Measurements from ENCODE around the gene GJD4. TPM values are rescaled to one million over a fixed set of nuclear protein-coding genes. Genes with fewer than 3 reads are reported as not detected.

The GJD4 gene
- total RNA-seq, 2 donors from 2014 or later: not detected

GRCh38 chr10:35585903-35586535, 19.1 kb upstream of the GJD4 start:
- no peak overlapping the region for H3K27ac Mint-ChIP-seq
- peaks cover 0 to 2% of the 10 kb centered on the region in 2 donors for H3K4me1 Mint-ChIP-seq (ENCODE audit: low read depth in 2 of 2)
- H3K9me3 Mint-ChIP-seq: peaks cover 2% of the 10 kb centered on the region
- H3K27me3 Mint-ChIP-seq: peaks cover 12 to 13% of the 10 kb centered on the region in 2 donors
- no peak overlapping the region for H3K4me3 Mint-ChIP-seq
- DNase-seq (ENCODE audit: low spot score): no peak
- ATAC-seq: no peak
- H3K36me3 Mint-ChIP-seq: peaks cover 4% of the 10 kb centered on the region

- Mint-ChIP-seq H3K4me3 (no peak overlapping the region), H3K9me3 (peaks cover 2% of the 10 kb centered on the region), H3K4me1 (ENCODE audit: low read depth in 2 of 2) (peaks cover 0 to 2% of the 10 kb centered on the region in 2 donors), H3K27ac (no peak overlapping the region), H3K27me3 (peaks cover 16 to 20% of the 10 kb centered on the region in 2 donors), H3K36me3 (peaks cover 5% of the 10 kb centered on the region)
- ATAC-seq: no peak
- no peak for DNase-seq (ENCODE audit: low spot score)
Observed at GRCh38 chr10:35588836-35589235, 16.3 kb upstream of the GJD4 start.

- H3K9me3 Mint-ChIP-seq: peaks cover 2% of the 10 kb centered on the region
- no peak overlapping the region for H3K4me3 Mint-ChIP-seq
- DNase-seq (ENCODE audit: low spot score) (no peak), ATAC-seq (no peak)
- peaks cover 10 to 27% of the 10 kb centered on the region in 2 donors for H3K27me3 Mint-ChIP-seq
- H3K4me1 Mint-ChIP-seq (ENCODE audit: low read depth in 2 of 2): peaks cover 0 to 2% of the 10 kb centered on the region in 2 donors
- no peak overlapping the region for H3K27ac Mint-ChIP-seq
- H3K36me3 Mint-ChIP-seq: peaks cover 5% of the 10 kb centered on the region
Observed at GRCh38 chr10:35592441-35592840, 12.7 kb upstream of the GJD4 start.

GRCh38 chr10:35594115-35595079, 10.7 kb upstream of the GJD4 start:
- Mint-ChIP-seq H3K36me3 (peaks cover 5% of the 10 kb centered on the region), H3K27ac (no peak overlapping the region), H3K9me3 (peaks cover 2% of the 10 kb centered on the region), H3K4me3 (no peak overlapping the region), H3K27me3 (peaks cover 11 to 21% of the 10 kb centered on the region in 2 donors), H3K4me1 (ENCODE audit: low read depth in 2 of 2) (no peaks in the 10 kb centered on the region)
- DNase-seq (ENCODE audit: low spot score): no peak
- no peak for ATAC-seq

GRCh38 chr10:35595106-35595505, 10.0 kb upstream of the GJD4 start:
- no peak overlapping the region for H3K4me3 Mint-ChIP-seq
- ATAC-seq (no peak), DNase-seq (ENCODE audit: low spot score) (no peak)
- peaks cover 5% of the 10 kb centered on the region for H3K36me3 Mint-ChIP-seq
- peaks cover 13 to 22% of the 10 kb centered on the region in 2 donors for H3K27me3 Mint-ChIP-seq
- H3K9me3 Mint-ChIP-seq: peaks cover 2% of the 10 kb centered on the region
- no peaks in the 10 kb centered on the region for H3K4me1 Mint-ChIP-seq (ENCODE audit: low read depth in 2 of 2)
- no peak overlapping the region for H3K27ac Mint-ChIP-seq

- Mint-ChIP-seq H3K4me3 (no peak overlapping the region), H3K4me1 (ENCODE audit: low read depth in 2 of 2) (no peaks in the 10 kb centered on the region), H3K36me3 (no peaks in the 10 kb centered on the region), H3K9me3 (no peaks in the 10 kb centered on the region), H3K27me3 (peaks cover 14 to 27% of the 10 kb centered on the region in 2 donors), H3K27ac (no peak overlapping the region)
- no peak for ATAC-seq
- no peak for DNase-seq (ENCODE audit: low spot score)
Observed at GRCh38 chr10:35598379-35598778, 6.8 kb upstream of the GJD4 start.

- H3K27me3 Mint-ChIP-seq: peaks cover 27 to 43% of the 10 kb centered on the region in 2 donors
- no peak for ATAC-seq
- no peaks in the 10 kb centered on the region for H3K4me1 Mint-ChIP-seq (ENCODE audit: low read depth in 2 of 2)
- no peaks in the 10 kb centered on the region for H3K9me3 Mint-ChIP-seq
- no peak overlapping the region for H3K27ac Mint-ChIP-seq
- H3K36me3 Mint-ChIP-seq: no peaks in the 10 kb centered on the region
- no peak for DNase-seq (ENCODE audit: low spot score)
- no peak overlapping the region for H3K4me3 Mint-ChIP-seq
Observed at GRCh38 chr10:35600193-35600592, 4.9 kb upstream of the GJD4 start.

GRCh38 chr10:35606430-35606829, 1.3 kb downstream of the GJD4 start:
- no peak for DNase-seq (ENCODE audit: low spot score)
- H3K9me3 Mint-ChIP-seq: no peaks in the 10 kb centered on the region
- peaks cover 28 to 44% of the 10 kb centered on the region in 2 donors for H3K27me3 Mint-ChIP-seq
- ATAC-seq: no peak
- H3K4me1 Mint-ChIP-seq (ENCODE audit: low read depth in 2 of 2): peaks cover 6 to 8% of the 10 kb centered on the region in 2 donors
- no peak overlapping the region for H3K27ac Mint-ChIP-seq
- no peak overlapping the region for H3K4me3 Mint-ChIP-seq
- H3K36me3 Mint-ChIP-seq: no peaks in the 10 kb centered on the region

GRCh38 chr10:35607475-35608327, 2.6 kb downstream of the GJD4 start:
- H3K27ac Mint-ChIP-seq: no peak overlapping the region
- ATAC-seq: peak; percentile 56 to 59
- peaks cover 6 to 8% of the 10 kb centered on the region in 2 donors for H3K4me1 Mint-ChIP-seq (ENCODE audit: low read depth in 2 of 2)
- H3K36me3 Mint-ChIP-seq: no peaks in the 10 kb centered on the region
- DNase-seq (ENCODE audit: low spot score): no peak
- peaks cover 32 to 54% of the 10 kb centered on the region in 2 donors for H3K27me3 Mint-ChIP-seq
- H3K4me3 Mint-ChIP-seq: peak overlapping the region; percentile 67
- H3K9me3 Mint-ChIP-seq: no peaks in the 10 kb centered on the region

- DNase-seq (ENCODE audit: low spot score) (no peak), ATAC-seq (no peak)
- no peak overlapping the region for H3K4me3 Mint-ChIP-seq
- peaks cover 6 to 8% of the 10 kb centered on the region in 2 donors for H3K4me1 Mint-ChIP-seq (ENCODE audit: low read depth in 2 of 2)
- H3K27ac Mint-ChIP-seq: no peak overlapping the region
- H3K36me3 Mint-ChIP-seq: no peaks in the 10 kb centered on the region
- peaks cover 30 to 52% of the 10 kb centered on the region in 2 donors for H3K27me3 Mint-ChIP-seq
- no peaks in the 10 kb centered on the region for H3K9me3 Mint-ChIP-seq
Observed at GRCh38 chr10:35608328-35608672, 3.2 kb downstream of the GJD4 start.

- Mint-ChIP-seq H3K27me3 (peaks cover 19 to 40% of the 10 kb centered on the region in 2 donors), H3K4me3 (no peak overlapping the region), H3K9me3 (no peaks in the 10 kb centered on the region), H3K4me1 (ENCODE audit: low read depth in 2 of 2) (peaks cover 6 to 8% of the 10 kb centered on the region in 2 donors), H3K27ac (no peak overlapping the region), H3K36me3 (no peaks in the 10 kb centered on the region)
- no peak for ATAC-seq
- no peak for DNase-seq (ENCODE audit: low spot score)
Observed at GRCh38 chr10:35611750-35612149, 6.6 kb downstream of the GJD4 start.

- Mint-ChIP-seq H3K4me3 (no peak overlapping the region), H3K36me3 (no peaks in the 10 kb centered on the region), H3K9me3 (no peaks in the 10 kb centered on the region), H3K27me3 (peaks cover 14 to 33% of the 10 kb centered on the region in 2 donors), H3K27ac (no peak overlapping the region), H3K4me1 (ENCODE audit: low read depth in 2 of 2) (peaks cover 0 to 3% of the 10 kb centered on the region in 2 donors)
- no peak for ATAC-seq
- DNase-seq (ENCODE audit: low spot score): no peak
Observed at GRCh38 chr10:35612385-35613106, 7.4 kb downstream of the GJD4 start.

GRCh38 chr10:35613107-35613440, 7.9 kb downstream of the GJD4 start:
- Mint-ChIP-seq H3K9me3 (no peaks in the 10 kb centered on the region), H3K36me3 (no peaks in the 10 kb centered on the region), H3K27ac (no peak overlapping the region), H3K27me3 (peaks cover 13 to 33% of the 10 kb centered on the region in 2 donors), H3K4me1 (ENCODE audit: low read depth in 2 of 2) (no peaks in the 10 kb centered on the region), H3K4me3 (no peak overlapping the region)
- no peak for DNase-seq (ENCODE audit: low spot score)
- ATAC-seq: no peak
